ENCODE measurements around the gene PKN2.
A peak's percentile ranks its signal among the peaks of the same experiment; 100 is the strongest.
"Not testable (repeated sequence)": the region's sequence is repeated elsewhere in the genome, so short reads cannot be mapped to it uniquely, and the experiment has no call there.

PKN2 gene

DNA sequence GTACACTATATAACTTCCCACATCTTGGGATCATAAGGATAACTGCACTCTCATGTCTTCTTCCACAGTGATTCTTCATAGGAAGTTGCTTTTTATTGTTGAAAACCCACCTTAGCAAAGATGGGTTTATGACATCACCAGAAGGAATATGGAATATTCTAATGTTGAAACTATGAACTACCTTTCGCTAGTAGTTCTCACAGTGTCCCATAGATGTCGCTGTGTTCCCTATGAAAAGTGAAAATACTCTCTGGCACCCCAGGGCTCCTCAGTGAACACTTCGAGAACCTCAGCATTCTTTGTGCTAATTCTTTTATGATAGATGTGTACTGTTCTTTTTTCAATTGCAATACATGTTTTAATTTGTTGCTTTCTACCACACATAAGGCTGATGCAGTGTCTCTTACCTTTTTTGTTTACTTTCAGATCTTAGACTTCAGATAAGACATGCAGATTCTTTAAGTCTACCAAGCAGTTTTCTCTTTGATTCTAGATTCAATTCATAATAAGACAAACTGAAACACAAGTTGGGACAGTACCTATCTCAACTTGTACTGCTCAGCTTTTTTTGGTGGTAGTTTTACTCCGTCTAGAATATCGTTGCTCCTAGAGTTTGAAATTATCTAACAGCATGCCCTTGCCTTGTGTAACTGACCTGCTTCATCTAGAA lies 116.4 kb downstream of the PKN2 start:
- DNase-seq = no peak

DNA sequence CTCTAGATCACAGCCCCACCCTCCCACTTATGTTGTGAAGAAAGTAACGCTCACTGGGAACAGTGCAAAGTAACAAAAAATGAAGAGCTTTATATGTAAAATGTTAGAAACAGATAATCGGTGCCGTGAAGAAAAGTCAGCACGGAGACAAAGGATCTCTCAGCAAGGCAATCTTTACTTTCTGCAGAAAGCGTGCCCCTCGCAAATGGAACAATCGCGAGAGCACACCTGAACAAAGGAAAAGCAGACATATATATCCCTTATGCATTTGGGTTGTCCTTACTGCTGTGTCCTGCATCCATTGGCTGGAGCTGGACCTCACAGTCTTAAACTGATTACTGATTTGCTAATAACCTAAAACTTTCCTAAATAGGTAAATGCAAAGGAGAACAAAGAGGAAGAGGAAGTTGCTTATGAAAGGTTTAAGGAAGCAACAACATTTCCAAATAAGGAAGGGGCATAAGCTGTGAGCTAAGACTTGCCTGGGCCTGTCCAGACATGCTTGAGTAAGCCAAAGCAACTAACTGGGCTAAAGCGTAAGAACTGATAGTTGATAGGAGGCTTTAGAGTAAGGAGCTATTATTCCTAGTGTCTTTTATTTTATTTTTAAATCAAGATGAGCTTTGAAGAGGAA lies 117.6 kb downstream of the PKN2 start:
- DNase-seq = no peak

DNA sequence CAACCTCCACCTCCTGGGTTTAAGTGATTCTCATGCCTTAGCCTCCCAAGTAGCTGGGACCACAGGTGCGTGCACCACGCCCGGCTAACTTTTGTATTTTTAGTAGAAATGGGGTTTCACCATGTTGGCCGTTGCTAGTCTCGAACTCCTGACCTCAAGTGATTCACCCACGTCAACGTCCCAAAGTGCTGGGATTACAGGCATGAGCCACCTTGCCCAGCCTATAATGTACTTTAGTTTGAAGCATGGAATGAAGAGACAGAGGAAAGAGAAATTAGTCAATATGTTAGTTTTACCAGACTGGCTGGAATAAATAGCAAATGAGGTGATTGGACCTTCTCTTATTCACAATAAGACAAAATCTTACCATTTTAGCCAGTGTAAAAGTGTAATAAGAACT lies 118.3 kb downstream of the PKN2 start:
- DNase-seq = no peak

DNA sequence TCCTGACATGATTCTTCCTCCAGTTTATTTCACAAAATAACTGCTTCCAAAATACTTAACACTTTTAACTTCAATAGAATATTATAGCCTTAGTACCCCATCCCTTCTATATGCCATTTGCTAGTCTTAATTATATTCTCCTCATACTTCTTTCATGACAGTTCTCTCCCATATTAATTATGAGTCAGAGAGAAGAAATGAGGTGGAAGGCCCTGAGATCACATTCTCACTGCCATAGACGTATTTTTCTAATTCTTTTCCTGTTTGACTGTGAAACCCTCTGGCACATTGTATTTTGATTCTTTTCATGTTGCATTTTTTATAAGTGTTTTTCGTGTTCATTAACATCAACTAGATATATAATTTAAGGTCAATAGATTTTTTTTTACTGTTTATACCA lies 118.9 kb downstream of the PKN2 start:
- DNase-seq = no peak

DNA sequence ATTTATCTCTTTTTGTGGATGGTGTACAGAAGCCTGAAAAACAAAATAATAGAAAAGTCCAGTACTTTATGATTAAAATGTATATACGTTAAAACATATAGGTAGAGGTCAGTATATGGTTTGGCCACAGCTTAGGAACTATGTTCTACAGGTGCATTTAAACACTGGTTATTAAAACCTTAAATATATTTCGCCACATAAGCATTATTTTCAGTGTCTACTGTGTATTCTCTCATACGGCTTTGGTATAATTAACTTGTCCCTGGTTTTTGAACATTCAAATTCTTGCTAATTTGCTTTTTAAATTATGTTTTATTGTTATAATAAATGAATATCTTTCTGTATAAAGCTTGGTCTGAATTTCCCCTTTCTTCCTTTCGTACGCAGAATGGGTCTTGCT lies 119.4 kb downstream of the PKN2 start:
- DNase-seq = no peak

DNA sequence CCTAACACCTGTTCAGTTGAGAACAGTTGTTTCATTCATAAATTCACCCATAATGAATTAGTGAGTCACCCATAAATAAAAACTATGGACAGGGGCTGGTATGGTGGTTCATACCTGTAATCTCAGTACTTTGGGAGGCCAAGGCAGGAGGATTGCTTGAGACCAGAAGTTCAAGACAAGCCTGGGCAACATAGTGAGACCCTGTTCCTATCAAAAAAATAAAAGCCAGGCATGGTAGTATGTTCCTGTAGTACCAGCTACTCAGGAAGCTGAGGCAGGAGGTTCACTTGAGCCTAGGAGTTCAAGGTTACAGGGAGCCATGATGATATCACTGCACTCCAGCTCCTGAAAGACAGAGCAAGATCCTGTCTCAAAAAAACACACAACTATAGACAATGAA lies 128.3 kb downstream of the PKN2 start:
- DNase-seq = no peak

DNA sequence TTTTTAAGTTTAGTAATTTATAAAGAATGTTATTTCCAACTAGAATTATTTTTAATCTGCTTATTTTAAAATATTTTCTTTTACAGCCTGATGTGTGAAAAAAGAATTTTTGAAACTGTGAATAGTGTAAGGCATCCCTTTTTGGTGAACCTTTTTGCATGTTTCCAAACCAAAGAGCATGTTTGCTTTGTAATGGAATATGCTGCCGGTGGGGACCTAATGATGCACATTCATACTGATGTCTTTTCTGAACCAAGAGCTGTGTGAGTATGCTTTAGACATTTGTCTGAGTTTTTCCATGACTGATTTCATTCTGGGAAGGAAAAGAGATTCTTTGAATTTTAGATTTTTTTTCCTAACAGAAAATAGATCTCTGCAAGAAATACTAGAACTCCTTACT lies 129.4 kb downstream of the PKN2 start:
- DNase-seq = no peak

DNA sequence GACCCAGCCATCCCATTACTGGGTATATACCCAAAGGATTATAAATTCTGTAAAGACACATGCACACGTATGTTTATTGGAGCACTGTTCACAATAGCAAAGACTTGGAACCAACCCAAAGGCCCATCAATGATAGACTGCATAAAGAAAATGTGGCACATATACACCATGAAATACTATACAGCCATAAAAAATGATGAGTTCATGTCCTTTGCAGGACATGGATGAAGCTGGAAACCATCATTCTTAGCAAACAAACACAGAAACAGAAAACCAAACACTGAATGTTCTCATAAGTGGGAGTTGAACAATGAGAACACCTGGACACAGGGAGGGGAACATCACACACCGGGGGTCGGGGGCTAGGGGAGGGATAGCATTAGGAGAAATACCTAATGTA lies 135.6 kb downstream of the PKN2 start:
- DNase-seq = not testable (repeated sequence)

DNA sequence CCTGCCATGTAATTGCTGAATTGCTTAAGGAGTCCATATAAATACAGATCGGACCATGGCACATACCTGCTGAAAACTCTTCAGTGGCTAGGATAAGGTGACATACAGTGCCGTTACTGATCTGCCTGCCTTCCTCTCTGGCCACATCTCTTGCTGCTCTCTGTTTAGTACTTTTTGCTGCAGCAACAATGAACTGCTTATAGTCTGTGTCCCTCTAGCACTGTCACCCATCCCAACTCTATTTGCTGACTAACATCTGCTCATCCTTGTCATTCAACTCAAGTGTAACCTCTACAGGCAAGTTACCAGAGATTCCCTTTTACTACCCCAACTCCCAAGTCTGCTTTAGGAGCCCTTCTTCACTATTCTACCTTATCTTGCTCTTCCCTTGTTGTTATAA lies 141.6 kb downstream of the PKN2 start:
- DNase-seq = peak; percentile 22

DNA sequence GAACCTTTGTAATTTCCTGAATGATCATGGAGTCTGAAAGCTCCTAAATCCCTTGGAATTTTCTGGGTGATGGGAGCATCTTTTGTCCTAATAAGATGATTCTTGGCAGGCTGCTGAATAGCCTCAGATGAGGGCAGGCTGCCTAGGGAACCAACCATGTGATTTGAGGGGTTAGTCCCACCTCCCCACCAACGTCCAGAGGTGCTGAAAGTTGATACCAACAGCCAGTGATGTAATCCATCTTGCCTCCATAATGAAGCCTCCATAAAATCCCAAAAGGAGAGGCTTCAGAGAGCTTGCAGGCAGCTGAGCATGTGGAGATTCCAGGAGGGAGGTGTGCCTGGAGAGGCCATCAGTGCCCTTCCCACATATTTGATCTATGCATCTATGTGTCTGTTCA lies 163.6 kb downstream of the PKN2 start:
- DNase-seq = no peak

DNA sequence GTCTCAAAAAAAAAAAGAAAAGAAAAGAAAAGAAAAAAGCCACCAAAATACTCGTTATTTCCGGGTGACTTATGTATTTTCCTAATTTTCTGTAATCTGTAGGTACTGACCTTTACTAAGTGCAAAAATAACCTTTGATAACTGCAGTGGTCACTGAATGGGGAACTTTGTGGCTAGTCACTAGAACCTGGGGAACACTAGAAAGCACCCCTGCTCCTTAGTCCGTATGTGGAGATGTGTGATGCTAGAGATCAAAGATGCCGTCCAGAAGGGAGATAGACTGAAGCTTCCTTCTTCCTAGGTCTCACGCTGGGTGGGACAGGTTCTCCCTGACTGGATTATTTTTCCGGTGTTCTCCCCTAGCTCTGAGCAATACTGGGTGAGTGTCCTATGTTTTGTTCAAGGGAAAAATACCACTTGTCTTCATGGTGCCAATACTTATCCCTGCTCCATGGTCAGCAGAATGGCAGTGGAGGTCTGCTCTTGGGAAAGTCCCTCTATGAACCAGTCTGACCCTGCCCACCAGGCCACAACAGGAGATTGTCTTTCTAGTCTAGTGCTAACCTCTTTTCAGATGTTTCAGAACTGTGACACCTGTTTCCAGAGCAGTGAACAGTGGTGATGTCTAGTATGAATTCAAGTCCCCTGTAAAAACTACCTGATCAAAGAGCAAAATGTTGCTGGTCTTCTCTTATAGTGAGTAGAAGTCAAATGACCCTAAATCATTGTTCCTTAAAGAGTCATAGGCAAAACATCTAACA lies 167.4 kb downstream of the PKN2 start:
- no peak for DNase-seq

DNA sequence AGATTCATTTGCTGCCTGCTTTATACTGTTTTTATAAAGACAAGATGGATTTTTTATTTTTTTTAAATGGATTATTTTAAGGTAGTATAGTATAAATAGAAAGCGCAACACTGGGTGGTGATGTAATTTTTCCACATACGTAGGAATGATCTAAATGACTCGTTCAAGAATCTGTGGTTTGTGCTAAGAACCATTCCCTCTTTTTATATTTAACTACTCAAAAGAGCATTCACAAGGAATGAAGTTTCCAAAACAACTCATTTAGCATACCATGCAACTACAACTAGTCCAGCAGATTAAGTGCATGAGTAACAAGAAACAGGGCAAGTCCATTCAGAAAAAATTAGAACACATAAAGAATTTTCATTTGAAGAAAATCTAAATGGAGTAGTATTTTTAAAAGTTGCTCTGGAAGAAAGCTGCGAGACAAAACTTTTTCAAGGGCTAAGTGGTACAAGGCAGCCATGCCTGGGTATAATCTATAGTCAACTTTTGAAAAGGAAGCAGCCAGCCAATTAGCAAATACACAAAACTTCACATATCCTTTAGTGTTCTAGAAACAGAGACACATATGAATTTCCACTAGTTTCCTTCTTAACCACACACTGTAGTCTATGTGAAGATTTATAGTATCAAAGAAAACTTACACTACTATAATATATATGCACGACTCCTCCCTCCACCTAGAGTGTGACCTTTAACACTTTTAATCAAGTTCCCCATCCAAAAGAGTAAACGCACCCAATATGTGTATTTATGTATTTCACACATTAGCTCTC lies 183.9 kb downstream of the PKN2 start:
- DNase-seq = no peak

DNA sequence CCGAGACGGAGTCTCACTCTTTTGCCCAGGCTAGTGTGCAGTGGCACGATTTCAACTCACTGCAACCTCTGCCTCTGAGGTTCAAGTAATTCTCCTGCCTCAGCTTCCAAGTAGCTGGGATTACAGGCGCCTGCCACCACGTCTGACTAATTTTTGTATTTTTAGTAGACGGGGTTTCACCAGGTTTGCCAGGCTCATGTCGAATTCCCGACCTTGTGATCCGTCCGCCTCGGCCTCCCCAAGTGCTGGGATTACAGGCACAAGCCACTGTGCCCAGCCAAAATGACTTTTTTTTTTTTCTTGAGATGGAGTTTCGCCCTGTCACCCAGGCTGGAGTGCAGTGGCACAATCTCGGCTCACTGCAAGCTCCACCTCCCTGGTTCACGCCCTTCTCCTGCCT lies 185.6 kb downstream of the PKN2 start:
- DNase-seq = not testable (repeated sequence)

DNA sequence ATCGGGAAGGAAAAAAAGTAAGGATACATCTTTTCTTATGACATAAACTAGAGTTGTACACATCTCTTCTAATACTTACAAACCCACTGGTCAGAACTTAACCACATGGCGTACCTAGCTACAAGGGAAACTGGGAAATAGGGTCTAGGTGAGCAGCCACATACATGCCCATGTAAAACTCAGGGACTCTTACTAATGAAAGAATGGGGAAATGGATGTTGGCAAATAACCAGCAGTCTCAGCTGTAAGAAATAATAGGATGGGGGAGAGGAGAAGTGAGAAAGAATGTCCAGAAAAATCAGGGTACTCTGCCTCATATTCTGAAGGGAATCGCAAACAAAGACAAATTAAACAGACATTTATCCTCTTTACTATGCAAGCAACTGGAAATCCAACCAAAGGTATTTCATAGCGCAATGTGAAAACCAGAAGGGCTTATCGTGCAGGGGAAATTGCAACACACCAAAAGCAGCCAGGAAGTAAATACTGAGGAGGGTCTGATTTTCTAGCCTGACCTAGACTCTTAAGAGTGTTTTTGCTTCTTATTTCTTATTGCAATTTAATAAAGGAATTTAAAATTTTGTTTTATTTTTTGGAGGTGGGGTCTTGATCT lies 189.8 kb downstream of the PKN2 start:
- DNase-seq = no peak

DNA sequence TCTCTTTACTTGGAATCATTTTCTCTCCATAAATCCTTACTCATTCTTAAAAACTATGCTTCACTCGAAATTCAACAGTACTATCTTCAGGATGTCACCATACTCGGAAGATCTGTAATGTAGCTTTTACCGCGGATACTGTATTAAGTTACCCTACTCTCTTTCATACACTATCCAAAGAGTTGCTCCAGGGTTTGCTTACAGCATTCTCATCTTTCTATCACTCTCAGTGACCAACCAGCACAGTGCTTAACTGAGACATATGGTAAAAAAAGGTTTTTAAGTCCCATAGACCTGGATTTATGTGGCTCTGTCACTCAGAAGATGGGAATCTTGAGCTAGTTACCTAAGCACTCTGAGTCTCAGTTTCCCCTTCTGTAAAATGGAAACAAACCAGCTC lies 191.5 kb downstream of the PKN2 start:
- no peak for DNase-seq

DNA sequence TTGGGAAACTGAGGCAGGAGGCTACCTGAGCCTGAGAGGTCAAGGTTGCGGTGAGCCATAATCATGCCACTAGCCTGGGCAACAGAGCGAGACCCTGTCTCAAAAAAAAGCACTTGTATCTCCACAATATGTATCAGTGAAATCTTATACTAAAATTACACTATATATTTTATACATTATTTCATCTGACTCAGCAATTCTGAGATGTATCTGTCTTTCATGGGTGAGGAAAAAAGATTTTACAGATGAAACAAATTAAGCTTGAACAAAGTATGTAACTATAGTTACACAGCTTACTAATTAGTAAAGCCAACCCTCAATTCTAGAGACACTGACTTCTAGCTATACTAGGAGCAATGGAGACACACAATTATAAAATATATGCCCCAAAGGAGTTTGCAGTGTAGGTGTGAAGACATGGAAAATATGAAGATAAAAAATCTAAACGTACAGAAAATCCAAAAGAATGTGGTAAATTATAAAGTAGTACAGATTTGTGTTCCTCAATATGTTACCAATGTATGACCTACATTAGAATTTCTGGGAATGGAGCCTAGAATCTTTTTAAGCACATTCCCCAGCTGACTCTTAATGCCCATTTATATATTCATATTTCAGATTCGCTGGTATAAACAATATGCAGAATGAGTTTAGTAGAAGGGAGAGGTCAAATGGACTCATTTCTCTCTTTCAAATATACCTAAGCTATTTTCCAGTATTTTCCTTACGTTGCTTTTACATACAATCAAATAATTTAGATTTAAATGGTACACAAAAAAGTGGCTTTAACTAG lies 192.7 kb downstream of the PKN2 start:
- DNase-seq = no peak

DNA sequence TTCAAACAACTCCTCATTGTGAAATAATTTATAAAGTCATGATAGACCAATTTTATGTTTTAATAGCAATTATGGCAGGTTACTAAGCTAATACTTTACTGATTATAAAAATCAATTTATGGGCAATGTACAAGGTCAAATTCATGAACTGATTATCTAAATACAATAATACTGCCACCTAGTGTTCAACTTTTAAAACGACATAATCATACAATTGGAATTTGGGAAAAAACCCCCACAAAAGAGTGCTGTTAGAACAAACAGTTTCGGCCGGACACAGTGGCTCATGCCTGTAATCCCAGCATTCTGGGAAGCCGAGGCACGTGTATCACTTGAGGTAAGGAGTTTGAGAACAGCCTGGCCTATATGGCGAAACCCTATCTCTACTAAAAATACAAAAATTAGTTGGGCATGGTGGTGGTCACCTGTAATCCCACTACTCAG lies 193.3 kb downstream of the PKN2 start:
- peak; percentile 38 for DNase-seq

DNA sequence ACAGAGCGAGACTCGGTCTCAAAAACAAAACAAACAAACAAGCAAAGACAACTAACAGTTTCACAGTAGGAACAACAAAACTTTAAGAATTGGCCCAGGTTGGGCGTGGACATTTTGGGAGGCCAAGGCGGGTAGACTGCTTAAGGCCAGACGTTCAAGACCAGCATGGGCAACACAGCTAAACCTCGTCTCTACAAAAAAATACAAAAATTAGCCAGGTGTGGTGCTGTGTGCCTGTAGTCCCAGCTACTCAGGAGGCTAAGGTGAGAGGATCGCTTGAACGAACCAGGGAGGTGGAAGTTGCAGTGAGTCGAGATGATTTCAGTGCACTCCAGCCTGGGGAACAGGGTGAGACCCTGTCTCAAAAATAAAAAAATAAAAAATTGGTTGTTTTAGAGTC lies 193.8 kb downstream of the PKN2 start:
- DNase-seq = no peak

DNA sequence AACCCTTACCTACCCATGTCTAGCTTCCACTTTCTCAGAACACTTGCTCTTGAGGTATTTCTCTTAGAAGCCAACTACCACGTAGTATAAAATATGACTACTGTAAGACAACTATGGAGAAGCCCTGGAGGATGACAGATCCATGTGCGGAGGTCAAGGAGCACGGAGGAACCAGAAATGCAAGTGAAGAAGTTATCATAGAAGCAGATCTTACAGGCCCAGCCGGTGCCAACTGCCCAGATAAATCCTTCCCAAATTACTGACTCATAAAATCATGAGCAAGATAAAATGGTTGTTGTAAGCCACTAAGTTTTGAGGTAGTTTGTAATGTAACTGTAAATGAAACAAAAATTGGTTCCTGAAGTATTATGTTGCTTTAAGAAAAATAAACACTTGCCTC lies 194.7 kb downstream of the PKN2 start:
- no peak for DNase-seq

DNA sequence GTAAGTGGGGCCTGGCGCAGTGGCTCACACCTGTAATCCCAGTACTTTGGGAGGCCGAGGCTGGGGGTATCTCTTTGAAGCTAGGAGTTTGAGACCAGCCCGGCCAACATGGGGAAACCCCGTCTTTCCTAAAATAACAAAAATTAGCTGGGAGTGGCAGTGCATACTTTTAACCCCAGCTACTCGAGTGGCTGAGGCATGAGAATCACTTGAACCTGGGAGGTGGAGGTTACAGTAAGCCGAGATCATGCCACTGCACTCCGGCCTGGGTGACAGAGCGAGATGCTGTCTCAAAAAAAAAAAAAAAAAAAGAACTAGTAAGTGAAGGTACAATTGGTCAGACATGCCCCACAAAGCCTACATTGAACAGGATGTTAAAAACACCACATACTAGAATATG lies 196.6 kb downstream of the PKN2 start:
- not testable (repeated sequence) for DNase-seq

DNA sequence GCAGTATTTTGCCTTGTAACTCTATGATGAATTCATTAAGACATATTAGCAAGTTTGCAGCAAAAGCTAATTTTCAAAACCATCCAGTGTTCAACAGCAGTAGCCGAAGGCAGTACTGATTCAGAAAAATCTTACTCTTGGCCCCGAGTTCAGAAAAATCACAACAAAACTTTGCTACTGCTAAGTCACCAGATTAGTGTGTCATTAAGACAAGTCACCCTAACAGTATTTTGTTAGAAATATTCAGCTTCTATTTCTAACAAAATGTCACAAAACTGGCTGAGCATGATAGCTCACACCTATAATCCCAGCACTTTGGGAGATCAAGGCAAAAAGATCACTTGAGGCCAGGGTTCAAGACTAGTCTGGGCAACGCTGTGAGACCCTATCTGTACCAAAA lies 199.1 kb downstream of the PKN2 start:
- DNase-seq = no peak
